Measurements from ENCODE around the gene PGPEP1. TPM values are rescaled to one million over a fixed set of nuclear protein-coding genes. Genes with fewer than 3 reads are reported as not detected.
A peak's percentile ranks its signal among the peaks of the same experiment; 100 is the strongest.

The PGPEP1 gene
- total RNA-seq, 1 donor from 2014 or later = 40.8 TPM

DNA sequence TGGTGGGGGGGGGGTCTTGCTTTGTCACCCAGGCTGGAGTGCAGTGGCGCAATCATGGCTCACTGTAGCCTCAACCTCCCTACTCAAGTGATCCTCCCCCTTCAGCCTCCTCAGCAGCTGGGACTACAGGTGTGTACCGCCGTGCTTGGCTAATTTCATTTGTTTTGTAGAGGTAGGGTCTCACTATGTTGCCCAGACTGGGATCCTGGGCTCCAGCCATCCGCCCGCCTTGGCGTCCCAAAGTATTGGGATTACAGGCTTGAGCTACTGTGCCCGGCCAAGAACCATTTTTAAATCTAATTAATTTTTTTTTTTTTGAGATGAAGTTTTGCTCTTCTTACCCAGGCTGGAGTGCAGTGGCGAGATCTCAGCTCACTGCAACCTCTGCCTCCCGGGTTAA, 40.7 kb upstream of the PGPEP1 start:
- no peak overlapping the region for H3K4me3 ChIP-seq
- TF ChIP-seq, protein P1, sequence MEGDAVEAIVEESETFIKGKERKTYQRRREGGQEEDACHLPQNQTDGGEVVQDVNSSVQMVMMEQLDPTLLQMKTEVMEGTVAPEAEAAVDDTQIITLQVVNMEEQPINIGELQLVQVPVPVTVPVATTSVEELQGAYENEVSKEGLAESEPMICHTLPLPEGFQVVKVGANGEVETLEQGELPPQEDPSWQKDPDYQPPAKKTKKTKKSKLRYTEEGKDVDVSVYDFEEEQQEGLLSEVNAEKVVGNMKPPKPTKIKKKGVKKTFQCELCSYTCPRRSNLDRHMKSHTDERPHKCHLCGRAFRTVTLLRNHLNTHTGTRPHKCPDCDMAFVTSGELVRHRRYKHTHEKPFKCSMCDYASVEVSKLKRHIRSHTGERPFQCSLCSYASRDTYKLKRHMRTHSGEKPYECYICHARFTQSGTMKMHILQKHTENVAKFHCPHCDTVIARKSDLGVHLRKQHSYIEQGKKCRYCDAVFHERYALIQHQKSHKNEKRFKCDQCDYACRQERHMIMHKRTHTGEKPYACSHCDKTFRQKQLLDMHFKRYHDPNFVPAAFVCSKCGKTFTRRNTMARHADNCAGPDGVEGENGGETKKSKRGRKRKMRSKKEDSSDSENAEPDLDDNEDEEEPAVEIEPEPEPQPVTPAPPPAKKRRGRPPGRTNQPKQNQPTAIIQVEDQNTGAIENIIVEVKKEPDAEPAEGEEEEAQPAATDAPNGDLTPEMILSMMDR (IDR thresholded peaks at IDR 0.05) = no peak

DNA sequence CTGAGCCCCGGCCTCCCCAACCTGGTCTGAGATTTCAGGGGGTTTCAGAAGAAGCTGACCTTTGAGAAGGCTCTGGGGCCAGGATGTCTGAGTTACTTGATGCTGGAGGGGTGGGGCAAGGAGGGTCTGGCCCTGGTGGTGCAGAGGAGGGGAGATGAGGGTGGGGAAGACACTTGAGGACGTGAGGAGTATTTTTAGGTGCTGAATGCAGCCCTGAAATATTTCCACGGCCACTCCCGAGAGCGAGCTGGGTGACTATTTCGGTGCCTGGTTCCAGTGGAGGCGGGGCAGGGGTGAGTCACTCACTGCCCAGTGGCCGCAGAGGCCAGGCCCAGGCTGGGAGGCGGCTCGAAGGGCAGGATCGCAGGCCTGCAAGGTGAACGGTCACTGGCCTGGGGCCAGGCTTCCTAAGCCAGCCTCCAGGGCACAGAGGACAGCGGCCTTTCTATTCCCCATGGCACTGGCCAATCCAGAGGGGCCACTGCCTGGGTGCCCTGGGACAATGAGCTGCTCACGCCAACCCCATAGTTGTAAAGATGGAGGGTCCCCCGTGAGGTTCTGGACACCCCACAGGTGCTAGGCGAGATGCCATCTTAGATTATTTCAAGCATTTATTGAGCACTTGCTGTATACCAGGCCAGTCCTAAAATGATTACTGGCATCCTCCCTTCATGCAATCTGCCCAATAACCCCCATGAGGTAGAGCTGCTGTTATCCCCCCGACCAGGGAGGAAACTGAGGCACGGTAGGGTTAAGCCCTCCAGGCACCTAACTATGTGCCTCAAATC, 39.3 kb upstream of the PGPEP1 start:
- no peaks in the 10 kb centered on the region for H3K36me3 ChIP-seq
- peak; percentile 73 for ATAC-seq
- peak; percentile 86 for DNase-seq
- peaks cover 43% of the 10 kb centered on the region for H3K4me1 ChIP-seq
- no peak overlapping the region for H3K4me3 ChIP-seq
- intact Hi-C loops (cut with DNase I) = no loop called here
- TF ChIP-seq, protein P1 (IDR thresholded peaks at IDR 0.05) = no peak
- no peaks in the 10 kb centered on the region for H3K9me3 ChIP-seq
- no peaks in the 10 kb centered on the region for H3K27me3 ChIP-seq
- H3K27ac ChIP-seq = peak overlapping the region; percentile 44

More for the DNA sequence above, 40.7 kb upstream of the PGPEP1 start:
- Histone ChIP-seq H3K9me3 (no peaks in the 10 kb centered on the region), H3K27ac (no peak overlapping the region), H3K36me3 (no peaks in the 10 kb centered on the region), H3K4me1 (peaks cover 33% of the 10 kb centered on the region), H3K27me3 (no peaks in the 10 kb centered on the region)
- ATAC-seq (no peak), DNase-seq (no peak)
- intact Hi-C loops (cut with DNase I) = no loop called here

DNA sequence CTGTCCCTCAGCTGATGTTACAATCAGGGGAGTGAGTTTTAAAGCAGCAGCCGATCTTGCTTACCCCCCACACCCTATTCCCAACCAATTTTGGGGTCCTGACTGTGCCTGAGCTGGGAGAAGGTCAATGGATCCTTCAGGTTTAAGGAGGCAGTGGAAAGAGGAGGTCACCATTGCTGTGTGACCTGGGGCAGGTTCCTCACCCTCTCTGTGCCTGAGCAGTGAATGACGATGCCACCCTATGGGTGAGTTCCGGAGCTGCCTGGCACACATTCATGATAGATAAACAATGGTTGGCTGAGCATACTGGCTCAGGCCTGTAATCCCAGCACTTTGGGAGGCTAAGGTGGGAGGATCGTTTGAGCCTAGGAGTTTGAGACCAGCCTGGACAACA, 38.7 kb upstream of the PGPEP1 start:
- intact Hi-C loops (cut with DNase I) = no loop called here
- H3K36me3 ChIP-seq = no peaks in the 10 kb centered on the region
- H3K4me1 ChIP-seq = peaks cover 49% of the 10 kb centered on the region
- peak overlapping the region; percentile 44 for H3K27ac ChIP-seq
- no peaks in the 10 kb centered on the region for H3K9me3 ChIP-seq
- TF ChIP-seq, protein P1 (IDR thresholded peaks at IDR 0.05) = no peak
- DNase-seq (no peak), ATAC-seq (no peak)
- no peak overlapping the region for H3K4me3 ChIP-seq
- H3K27me3 ChIP-seq = no peaks in the 10 kb centered on the region

DNA sequence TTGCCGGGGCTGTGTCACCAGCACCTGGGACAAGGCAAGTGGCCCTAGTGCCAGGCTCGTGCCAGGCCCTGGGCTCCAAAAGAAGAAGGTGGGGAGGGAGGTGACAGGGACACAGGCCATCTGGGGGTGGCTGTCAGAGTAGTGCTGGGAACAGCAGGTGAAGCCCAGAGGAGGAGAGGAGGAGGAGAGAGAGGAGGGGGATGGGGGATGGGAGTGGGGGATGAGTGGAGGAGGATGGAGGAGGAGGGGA, 36.3 kb upstream of the PGPEP1 start:
- DNase-seq (no peak), ATAC-seq (no peak)
- Histone ChIP-seq H3K9me3 (no peaks in the 10 kb centered on the region), H3K27ac (peak overlapping the region; percentile 97), H3K4me3 (peak overlapping the region; percentile 48), H3K27me3 (no peaks in the 10 kb centered on the region), H3K36me3 (peaks cover 10% of the 10 kb centered on the region), H3K4me1 (peaks cover 58% of the 10 kb centered on the region)
- intact Hi-C loops (cut with DNase I) = no loop called here
- TF ChIP-seq, protein P1 (IDR thresholded peaks at IDR 0.05) = no peak

DNA sequence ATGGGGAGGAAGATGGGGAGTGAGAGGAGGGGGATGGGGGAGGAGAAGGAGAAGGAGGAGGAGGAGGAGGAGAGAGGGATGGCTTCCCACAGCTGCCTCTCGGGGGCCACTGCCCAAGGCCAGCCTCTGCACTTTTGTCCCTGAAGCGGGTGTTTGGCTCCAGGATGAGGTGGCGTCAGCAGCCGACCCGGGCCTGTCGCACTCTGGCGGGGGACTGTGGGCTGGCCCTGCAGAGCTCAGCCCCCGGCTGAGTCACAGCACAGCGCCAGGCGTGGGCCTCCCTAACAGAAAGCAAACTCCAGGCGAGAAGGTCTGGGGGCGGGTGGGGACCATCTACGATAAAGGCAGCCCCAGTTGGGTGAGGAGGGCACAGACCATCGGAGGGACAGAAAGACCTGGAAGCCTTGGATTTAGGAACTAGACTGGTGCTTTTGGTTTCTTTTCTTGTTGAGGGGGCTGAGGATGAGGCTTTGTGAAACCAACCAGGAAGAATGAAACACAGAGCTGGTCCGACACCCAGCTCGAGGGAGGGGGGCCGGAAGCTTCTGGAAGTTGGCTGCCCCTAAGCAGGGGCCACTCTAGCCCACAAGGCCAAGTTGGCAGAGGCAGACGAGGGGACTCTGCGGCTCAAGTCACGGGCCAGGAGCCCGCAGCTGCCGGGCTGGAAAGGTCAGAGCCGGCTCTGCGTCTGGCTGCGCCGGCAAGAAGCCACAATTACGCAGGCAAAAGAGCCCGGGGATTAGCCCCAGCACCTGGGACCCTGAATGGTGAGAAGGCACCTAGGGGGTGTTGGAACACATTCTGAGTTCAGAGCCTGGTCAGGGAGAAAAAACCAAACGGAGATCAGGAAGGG, 35.7 kb upstream of the PGPEP1 start:
- intact Hi-C loops (cut with DNase I) = no loop called here
- peaks cover 58% of the 10 kb centered on the region for H3K4me1 ChIP-seq
- DNase-seq (peak; percentile 91), ATAC-seq (peak; percentile 81)
- peaks cover 15% of the 10 kb centered on the region for H3K36me3 ChIP-seq
- H3K27ac ChIP-seq = peak overlapping the region; percentile 97
- H3K27me3 ChIP-seq = no peaks in the 10 kb centered on the region
- TF ChIP-seq, protein P1 (IDR thresholded peaks at IDR 0.05) = no peak
- peak overlapping the region; percentile 48 for H3K4me3 ChIP-seq
- no peaks in the 10 kb centered on the region for H3K9me3 ChIP-seq
